NK-92 (cell line): ENCODE results near the gene KCTD1.

Source experiments
- DNase-seq: peaks from one replicate; lab custom pipeline; 2025; ENCODE audit not compliant: unreplicated experiment; lab: John Stamatoyannopoulos, UW

Gene KCTD1

DNA sequence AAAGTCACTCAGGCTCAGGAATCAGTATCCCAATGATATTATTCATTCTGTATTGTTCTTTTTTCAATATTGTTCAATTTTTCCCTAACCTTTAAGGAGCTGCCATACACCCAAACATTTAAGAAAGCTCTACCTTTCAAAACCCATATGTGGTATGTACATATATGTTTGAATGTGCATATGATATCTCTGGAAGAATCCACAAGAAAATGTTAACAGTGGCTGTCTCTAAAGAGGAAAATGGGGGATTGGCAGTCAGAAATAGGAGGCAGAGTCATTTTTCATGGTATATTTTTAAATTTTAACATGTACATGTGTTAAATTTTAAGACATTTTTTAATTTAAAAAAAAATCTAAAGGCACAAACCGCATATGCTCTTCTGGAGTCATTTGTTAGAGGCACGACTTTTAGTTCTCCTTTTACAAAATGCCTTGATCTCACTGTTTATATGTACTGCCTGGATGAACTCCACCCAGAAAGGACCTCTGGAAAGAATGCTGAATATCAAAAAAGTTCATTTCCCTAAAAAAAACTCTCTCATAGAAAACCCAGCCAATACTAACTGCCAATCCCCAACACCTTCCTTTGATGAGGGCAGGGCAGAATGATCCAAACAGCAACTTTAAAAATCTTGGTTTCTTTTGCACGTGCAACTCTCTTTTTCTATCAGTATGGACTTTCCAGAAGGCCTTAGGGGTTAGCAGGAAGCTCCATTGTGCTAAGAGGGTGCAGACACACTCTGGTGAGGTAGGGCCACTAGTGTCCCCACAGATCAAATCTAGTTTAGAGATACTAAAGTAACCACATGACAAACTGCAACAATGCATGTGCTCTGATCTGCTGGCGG, 23.6 kb downstream of the KCTD1 start:
- DNase-seq = no peak

DNA sequence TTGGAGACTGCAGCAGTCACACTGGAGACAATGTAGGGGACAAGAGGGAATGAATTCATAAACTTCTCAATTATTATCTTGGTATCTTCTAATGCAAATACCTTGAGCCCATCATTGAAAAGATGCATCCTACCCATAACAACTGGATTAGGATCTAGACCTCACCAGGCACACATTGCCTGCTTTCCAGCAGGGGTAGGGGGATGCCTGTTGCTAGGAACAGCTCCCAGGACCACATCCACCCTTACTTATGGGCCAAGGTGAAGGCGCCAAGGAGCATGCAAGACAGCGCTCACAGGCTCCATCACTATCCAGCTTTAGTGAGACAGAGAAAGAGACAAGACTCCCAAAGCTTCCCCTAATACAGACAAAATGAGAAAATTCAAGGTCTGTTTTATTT, 24.4 kb downstream of the KCTD1 start:
- no peak for DNase-seq

DNA sequence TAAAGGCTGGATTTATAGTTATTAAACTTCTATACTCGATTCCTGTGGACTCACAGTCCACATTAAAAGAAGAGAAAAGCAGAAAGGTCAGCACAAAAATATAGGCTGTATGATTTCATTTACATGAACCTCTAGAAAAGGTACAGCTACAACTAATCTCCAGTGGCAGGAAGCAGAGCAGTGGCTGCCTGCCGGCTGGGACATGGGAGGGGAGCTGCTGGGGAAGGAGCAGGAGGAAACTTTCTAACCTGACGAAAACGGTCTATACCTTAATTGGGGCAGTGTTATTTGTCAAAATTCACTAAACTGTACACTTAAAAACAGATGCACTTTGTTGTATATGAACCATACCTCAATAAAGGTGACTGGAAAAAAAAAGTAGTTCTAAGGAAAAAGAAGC, 26.7 kb downstream of the KCTD1 start:
- no peak for DNase-seq

DNA sequence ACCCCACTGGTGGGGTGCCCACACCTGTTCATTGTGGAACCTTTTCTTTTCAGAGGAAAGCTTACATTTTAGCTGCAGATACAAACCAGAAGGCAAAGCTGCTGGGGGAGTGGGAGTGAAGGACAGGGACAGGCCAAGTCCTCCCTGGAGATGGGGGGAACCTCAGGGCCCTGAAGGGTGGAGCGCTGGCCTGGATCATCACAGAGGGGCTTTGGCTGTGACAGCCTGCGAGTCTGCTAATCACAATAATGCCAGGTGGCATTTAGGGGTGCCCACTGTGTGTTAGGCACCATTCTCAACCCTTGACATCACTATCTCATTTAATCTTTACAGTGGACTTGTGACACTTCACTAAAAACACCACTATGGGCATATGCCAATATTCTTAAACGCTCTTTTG, 27.4 kb downstream of the KCTD1 start:
- no peak for DNase-seq

DNA sequence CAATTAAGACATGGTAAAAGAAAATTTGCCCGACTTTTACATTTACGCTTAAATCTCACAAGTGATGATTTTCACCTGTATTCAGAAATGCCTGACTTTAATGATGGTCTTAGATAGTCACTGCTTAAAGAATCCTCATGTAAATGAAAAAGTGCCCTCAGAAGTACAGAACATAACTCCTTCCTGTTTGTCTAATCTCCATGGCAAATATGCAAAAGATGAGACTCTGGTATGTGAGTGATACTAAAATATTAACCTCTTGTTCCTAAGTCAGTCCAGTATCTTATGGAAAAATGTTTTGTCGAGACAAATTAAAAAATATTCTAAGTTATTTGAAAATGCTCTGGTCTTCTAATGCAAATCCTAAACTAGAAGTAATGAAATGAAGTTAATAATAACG, 29.2 kb downstream of the KCTD1 start:
- DNase-seq = no peak

DNA sequence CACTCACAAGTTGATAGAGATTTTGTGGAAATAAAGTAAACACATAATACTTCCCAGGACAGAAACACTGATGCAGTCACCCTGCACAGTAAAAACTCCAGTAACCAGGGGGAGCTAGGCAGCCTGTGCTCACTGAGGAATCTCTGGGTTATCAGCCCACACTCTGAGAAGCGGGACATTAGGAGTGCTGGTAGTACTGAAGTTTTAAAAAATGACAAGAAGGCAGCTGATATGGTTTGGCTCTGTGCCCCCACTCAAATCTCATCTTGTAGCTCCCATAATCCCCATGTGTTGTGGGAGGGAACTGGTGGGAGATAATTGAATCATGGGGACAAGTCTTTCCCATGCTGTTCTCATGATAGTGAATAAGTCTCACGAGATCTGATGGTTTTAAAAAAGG, 31.4 kb downstream of the KCTD1 start:
- DNase-seq = no peak

DNA sequence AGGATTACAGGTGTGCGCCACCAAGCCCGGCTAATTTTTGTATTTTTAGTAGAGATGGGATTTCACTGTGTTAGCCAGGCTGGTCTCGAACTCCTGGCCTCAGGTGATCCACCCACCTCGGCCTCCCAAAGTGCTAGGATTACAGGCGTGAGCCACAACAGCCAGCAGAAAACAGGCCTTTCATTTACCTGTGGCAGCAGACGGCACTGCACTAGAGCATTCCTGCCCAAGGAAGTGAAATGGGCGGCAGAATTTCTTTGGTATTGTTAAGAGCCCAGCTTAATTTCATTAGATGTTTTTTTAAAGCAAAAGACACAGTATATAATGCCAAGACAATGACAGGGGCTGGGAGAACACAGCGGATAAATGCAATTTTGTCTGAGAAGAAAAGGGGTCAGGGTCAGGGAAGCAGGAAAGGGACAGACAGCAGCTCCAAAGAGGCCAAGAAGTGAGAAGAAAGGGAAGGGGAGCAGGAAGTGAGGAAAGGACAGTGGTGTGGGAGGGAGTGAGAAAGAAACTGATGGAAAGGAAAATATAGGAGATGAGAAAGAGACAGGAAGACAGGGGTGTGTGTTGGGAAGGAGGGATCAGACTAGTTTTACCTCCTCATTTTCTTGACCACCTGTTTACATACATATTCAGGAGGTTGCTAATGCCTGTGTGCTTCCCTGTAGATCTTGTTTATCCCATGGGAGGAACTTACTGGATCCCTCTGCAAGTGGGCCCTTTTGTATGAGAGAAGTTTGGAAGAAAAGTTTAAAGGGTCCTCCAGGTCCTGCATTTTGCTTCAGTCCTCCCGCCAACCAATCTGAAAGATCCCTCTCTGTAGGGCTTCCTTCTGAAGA, 32.5 kb downstream of the KCTD1 start:
- no peak for DNase-seq

DNA sequence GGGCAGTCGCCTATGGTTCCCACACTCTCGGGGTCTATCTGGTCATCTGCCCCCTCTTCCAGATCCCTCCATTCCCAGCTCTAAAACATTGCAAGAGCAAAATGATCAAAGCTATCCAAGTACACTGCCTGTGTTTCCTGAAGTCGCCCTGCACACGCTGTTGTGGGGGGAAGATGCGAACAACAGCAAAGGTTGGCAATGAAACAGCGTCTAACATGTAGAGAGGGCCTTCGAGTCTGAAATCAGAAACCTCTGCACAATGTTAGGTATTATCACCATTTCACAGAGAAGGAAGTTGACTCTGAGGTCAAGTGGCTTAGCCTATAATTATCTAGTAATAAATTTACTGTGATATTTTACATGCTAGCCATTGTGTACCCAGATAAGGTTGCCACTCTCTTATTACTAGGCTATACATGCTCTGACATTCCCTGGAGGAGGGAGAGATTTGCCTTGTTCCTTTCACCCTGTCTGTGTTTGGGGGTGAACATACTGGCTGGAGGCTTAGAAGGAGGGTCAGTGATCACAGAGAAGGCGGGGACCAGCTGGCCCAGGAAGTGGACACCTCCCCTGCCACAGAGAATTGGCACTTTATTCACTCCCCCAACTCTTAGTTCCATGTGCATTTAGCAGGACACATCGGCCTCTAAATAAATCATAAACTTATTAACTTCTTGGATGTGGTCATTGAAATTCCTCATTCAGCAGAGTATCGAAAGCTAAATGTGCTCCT, 36.8 kb downstream of the KCTD1 start:
- no peak for DNase-seq

DNA sequence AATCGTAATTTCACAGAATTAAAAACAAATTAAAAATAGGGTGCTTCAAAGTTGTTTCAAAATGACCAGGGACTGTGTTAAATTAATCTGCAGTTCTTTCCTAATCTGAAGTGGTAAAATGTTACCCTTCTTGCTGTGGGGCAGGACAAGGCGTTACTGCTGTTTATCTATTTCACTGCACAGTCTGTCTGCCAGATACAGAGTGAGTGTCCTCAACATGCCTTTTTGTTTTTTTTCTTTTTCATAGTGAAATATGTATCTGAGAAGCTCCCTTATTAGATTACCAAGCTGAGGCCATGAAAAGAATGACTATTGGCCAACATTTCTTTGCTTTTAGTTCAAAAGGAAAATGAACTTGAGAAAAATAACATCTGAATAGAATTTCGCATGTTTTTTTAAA, 38.0 kb downstream of the KCTD1 start:
- DNase-seq = no peak

DNA sequence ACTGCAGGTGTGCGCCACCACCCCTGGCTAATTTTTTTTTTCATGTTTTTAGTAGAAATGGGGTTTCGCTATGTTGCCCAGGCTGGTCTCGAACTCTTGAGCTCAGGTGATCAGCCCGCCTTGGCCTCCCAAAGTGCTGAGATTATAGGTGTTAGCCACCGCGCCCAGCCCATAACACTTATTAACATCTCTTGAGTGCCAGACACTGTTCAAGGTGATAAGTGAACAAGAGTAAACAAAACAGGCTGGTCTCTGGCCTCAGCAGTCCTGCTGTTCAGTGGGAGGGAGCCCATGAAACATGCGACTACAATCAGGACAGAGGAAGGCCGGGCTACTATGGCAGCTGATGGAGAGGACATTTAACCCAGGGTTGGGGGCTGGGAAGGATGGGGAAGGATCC, 42.3 kb downstream of the KCTD1 start:
- DNase-seq = no peak

DNA sequence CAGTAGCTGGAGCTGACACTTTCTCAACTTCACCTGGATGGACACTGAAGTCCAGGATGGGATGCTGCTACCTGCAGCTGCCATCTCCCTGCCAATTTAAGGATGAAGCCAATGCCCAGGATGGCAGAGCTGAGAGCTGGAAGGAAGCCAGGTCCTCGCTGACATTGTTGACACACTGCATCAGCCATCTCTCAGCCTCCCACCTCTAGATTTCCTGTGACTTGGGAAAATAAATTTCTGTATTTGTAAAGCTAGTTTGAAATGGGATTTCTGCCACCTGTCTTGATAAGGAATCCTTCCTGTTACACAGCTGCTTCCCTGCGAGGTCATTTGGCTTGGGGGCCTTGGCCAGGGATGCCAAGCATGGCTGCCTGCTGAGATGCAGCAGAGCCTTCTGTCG, 43.5 kb downstream of the KCTD1 start:
- DNase-seq = no peak

DNA sequence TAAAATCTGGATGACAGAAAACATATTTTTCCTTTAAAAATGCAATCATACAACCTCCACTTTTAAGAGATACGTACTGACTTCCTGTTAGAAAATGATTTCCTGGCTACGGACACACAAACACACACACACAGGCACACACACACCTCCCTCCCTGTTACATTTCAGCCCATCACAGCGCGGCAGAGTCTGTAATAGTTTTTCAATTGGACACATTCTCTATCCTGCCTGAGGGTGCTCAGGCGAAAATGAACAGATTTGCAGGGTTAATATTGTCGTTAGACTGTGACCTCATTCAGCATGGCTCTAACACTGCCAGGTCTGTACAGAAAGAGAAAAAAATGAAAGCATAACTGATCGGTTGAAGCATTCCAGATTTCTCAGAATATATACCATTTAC, 45.0 kb downstream of the KCTD1 start:
- no peak for DNase-seq

DNA sequence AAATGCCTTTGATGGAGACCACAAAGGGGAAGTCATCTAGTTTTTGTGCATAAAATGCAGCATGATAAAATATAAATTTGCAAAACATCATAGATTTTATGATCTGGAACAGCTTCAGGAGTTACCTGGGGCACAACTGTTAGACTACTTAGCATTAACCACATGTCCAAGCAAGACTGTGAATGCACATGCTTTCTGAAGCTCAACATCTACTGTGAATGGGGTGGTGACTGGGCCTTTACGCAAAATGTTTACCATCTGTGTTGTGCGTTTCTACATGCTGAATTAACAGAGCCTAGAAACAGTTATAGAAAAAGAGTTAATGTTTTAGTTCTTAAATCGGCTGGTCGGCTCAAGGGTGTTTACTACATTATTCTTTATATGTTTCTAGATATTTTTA, 45.5 kb downstream of the KCTD1 start:
- no peak for DNase-seq

DNA sequence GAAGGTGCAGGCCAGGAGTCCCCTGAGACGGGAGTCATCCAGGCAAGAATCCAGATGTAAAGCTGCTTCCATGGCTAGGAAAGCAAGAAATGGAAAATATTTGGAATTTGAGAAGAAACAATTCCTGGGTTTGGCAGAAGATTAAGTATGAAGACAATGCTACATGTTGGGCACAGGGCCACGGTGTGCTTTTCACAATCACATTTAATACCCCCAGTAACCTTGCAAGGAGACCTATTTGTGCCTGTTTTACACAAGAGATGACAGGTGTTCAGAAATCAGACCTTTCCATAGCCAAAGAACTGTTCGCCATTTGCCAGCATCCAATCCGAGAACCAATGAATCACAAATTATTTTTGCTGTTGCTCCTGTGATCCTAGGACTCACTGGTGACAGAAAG, 50.5 kb downstream of the KCTD1 start:
- no peak for DNase-seq

DNA sequence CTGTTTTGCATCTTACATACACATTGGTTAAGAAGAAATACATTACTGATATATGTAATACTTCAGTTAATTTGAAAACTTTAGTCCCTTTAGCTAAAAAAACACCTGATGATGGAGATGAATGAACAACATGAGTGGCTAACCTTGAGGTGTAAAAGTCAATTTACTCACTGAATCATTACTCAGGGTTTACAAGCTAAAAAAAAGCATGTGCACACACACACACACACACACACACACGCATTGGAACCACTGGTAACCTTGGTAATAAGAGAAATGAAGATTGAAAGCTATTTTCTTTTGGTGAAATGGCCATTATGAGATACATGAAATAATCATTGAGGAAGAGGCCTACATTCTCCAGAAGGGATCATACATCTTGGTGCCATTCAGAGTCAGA, 51.8 kb downstream of the KCTD1 start:
- no peak for DNase-seq

DNA sequence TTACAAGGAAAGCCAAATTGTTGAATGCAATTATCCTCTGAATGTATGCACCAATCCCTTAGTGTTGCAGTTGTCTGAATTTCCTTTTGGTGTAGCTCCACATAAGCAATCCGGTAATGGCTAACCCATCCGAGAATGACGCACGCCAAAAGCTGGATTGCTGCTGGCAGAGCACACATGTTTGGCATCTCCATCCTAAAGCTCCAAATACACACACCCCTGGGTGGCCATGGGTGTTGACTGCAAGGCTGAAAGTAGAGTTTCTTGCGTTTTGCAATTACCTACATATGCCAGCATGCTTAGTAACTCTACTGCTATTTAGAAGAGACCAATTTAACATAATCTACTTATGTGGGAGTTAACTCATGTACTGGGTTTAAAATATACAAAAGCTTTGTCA, 53.1 kb downstream of the KCTD1 start:
- DNase-seq = no peak

DNA sequence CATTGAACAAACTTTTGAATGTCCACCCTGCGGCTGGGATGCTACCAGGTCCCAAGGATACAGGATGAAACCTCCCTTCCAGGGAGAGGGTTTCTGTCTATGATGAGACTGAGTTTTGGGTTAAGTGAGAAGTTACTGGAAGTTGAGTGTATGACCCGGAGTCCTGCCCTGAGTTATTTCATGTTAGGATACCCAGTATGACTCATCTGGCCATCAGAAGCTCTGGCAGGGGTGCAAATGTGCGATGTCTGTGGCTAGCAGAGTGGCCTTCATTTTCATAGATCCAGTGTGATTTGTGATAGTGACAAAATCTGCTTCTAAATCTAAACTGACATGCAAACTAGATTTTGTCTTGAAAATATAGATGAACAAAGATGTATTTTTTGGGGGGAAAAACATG, 55.3 kb downstream of the KCTD1 start:
- no peak for DNase-seq

DNA sequence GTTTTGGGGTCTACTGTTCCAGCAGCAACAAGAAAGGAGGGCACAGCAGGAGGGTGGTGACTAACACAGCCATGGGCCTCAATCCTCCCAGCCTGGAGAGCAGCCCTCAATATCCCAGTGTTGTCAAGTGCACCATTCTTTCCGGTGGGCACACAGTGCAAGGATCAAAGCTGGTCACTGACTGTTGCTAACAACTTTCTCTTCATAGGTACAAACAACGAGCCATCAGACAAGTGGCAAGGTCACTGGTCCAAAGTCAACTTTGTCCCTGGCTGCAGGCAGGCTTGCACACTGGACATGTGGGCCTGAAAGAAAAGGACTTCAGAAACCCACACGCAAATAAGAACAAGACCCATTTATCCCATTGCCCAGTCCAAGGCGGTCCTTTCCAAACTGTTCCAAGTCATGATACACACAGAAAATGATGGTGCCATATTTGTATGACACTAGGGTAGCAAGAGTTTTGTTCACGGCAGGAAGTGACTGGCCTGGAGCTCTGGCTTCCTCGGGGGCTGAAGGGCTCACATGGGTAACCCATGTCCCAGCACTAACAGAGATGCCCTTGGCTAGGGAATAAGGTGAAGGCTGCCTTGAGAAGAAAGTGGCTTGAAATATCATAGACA, 57.0 kb downstream of the KCTD1 start:
- DNase-seq = no peak

DNA sequence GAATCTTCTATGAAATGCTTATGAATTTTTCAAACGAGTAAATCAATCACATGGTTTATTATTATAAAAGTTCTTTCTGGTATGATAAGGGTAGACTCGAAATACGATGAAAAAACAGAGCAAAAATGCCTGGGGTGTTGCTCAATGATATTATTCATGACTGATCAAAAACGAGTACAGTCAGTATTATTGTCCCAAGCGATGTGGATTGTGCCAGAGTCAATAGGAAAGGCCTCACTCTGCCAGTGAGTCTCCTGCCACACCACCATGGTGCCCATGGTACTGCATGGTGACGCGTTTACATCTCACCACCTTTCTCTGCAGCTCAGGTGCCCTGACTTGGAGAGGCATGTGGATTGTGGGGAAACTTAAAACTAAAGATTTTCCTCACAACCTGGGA, 58.5 kb downstream of the KCTD1 start:
- no peak for DNase-seq

DNA sequence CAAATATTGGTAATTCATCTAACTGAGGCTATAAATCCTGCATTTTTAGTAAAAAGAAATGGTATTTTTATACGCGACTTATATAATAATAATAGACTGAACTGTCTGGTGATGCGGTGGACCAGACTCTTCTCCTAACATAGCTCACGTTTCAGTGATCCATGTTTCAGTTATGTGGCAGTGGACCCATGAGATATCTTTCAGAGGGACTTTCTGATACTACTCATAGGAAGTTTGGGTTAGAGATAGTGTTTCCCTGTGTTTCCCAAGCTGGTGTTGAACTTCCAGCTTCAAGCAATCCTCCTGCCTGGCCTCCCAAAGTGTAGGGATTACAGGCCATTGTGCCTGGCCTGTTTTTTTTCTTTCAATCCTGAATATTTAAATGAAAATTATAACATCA, 59.2 kb downstream of the KCTD1 start:
- no peak for DNase-seq

DNA sequence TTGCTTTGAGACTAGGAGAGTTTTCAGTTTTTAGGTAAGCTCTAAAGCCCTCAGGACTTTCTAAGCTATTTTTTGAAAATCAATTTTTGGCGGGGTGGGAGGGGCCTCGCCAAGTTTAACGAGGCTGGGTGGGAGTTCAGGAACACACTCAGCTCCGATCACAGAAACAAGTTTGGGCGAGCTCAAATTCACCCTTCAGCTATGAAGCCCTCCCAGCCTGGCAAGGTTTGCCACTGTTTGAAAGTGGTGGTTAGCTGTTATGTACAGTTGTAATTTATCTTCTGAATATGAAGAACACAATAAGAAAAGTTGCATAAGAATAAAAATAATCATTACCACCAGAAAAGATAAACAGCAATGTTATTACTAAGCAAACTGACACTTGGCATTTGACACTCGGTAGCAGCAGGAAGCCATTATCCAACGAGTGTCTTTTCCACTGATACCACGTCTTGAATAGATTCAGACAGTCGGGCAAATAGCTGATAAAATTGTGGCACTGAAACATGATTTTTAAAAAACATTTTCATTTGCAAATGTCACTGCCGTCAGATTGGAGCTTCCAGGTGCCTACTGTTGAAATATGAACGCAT, 59.8 kb downstream of the KCTD1 start:
- no peak for DNase-seq
